IMR-90 (cell line): ENCODE results near the gene NDST1. TPM values are rescaled to one million over a fixed set of nuclear protein-coding genes. Genes with fewer than 3 reads are reported as not detected.

Source experiments
- ATAC-seq: fragments of 200-7000 bp; cut with Tn5 transposase; 2 replicates; pipeline ENCODE4 v1.9.1; 2020; ENCODE audit warnings: low read depth, mild to moderate bottlenecking, moderate library complexity
- BruUV-seq: library from RNA; stranded (reverse); fragments of 400-500 nt; replicated peaks from 2 replicates; lab custom pipeline; 2021; lab: Mats Ljungman, UMichigan
- CTCF ChIA-PET: fragments of 300-600 bp; formaldehyde crosslinking; extraction: SDS; loops from one replicate; lab custom pipeline; 2021; ENCODE audit warnings: antibody characterized with exemption; lab: Yijun Ruan, JAX
- POLR2A ChIA-PET: fragments of 300-600 bp; sonication (Branson Sonifier 250); formaldehyde crosslinking; loops from one replicate; lab custom pipeline; 2022; ENCODE audit warnings: antibody characterized with exemption; ENCODE audit not compliant: unreplicated experiment; lab: Charles Lee
- DNase-seq: peaks from one replicate; pipeline ENCODE4 v3.0.0; 2013
- H2AFZ ChIP-seq: replicated peaks from 2 replicates; pipeline ENCODE3; 2013; ENCODE audit warnings: low read length, mild to moderate bottlenecking; ENCODE audit not compliant: poor library complexity
- H2AK5ac ChIP-seq: 2 replicates; pipeline ENCODE4 v1.6.1; 2013; ENCODE audit warnings: low read depth, low read length, inconsistent platforms
- H2AK9ac ChIP-seq: replicated peaks from 2 replicates; pipeline ENCODE3; 2013; ENCODE audit warnings: mild to moderate bottlenecking, low read depth, low read length, moderate library complexity; ENCODE audit not compliant: poor library complexity
- H2BK120ac ChIP-seq: 2 replicates; pipeline ENCODE4 v1.6.1; 2013; ENCODE audit warnings: low read depth, low read length, inconsistent platforms
- H2BK15ac ChIP-seq: 3 replicates; pipeline ENCODE4 v1.6.1; 2013; ENCODE audit warnings: low read depth, low read length, inconsistent platforms
- H2BK20ac ChIP-seq: 2 replicates; pipeline ENCODE4 v1.6.1; 2013; ENCODE audit warnings: low read depth, mild to moderate bottlenecking, inconsistent platforms, low read length, moderate library complexity
- H2BK5ac ChIP-seq: 2 replicates; pipeline ENCODE4 v1.6.1; 2013; ENCODE audit warnings: mild to moderate bottlenecking, low read depth, low read length, inconsistent platforms; ENCODE audit not compliant: poor library complexity, severe bottlenecking
- H3K14ac ChIP-seq: replicated peaks from 2 replicates; pipeline ENCODE4 v1.6.1; 2013; ENCODE audit warnings: low read depth, low read length, inconsistent platforms
- H3K18ac ChIP-seq: 2 replicates; pipeline ENCODE4 v1.6.1; 2013; ENCODE audit warnings: low read depth, low read length, control low read depth
- H3K23ac ChIP-seq: 2 replicates; pipeline ENCODE4 v1.6.1; 2013; ENCODE audit warnings: low read depth, low read length, inconsistent platforms
- H3K27ac ChIP-seq: 2 replicates; pipeline ENCODE4 v1.5.1; 2013; ENCODE audit warnings: mild to moderate bottlenecking, control low read depth, low read length; ENCODE audit not compliant: insufficient read depth
- H3K27me3 ChIP-seq: 2 replicates; pipeline ENCODE4 v1.6.1; 2013; ENCODE audit warnings: low read length; ENCODE audit not compliant: control insufficient read depth, insufficient read depth
- H3K36me3 ChIP-seq: 2 replicates; pipeline ENCODE4 v1.6.1; 2013; ENCODE audit warnings: low read length, mixed read lengths; ENCODE audit not compliant: control insufficient read depth, insufficient read depth
- H3K4ac ChIP-seq: 2 replicates; pipeline ENCODE4 v1.6.1; 2013; ENCODE audit warnings: low read depth, low read length, inconsistent platforms
- H3K4me1 ChIP-seq: 2 replicates; pipeline ENCODE4 v1.6.1; 2013; ENCODE audit warnings: low read length, mixed read lengths; ENCODE audit not compliant: control insufficient read depth, insufficient read depth
- H3K4me2 ChIP-seq: 2 replicates; pipeline ENCODE4 v1.6.1; 2013; ENCODE audit warnings: low read depth, mild to moderate bottlenecking, control low read depth, low read length, moderate library complexity
- H3K4me3 ChIP-seq: 2 replicates; pipeline ENCODE4 v1.5.1; 2013; ENCODE audit warnings: low read depth, mild to moderate bottlenecking, control low read depth, low read length, moderate library complexity; ENCODE audit not compliant: insufficient read depth
- H3K56ac ChIP-seq: 2 replicates; pipeline ENCODE4 v1.6.1; 2013; ENCODE audit warnings: low read length, inconsistent platforms; ENCODE audit not compliant: insufficient read depth; ENCODE audit errors: extremely low read depth
- H3K79me1 ChIP-seq, 2 experiments: 2 replicates each; pipeline ENCODE4 v1.6.1; 2013; ENCODE audit warnings: low read length in 2 of 2, inconsistent platforms in 1 of 2, low read depth in 1 of 2
- H3K9ac ChIP-seq: 2 replicates; pipeline ENCODE4 v1.6.1; 2013; ENCODE audit warnings: low read depth, low read length, control low read depth
- H3K9me1 ChIP-seq: 2 replicates; pipeline ENCODE4 v1.6.1; 2013; ENCODE audit warnings: low read length, inconsistent platforms; ENCODE audit not compliant: insufficient read depth
- H3K9me3 ChIP-seq: 2 replicates; pipeline ENCODE4 v1.6.1; 2013; ENCODE audit warnings: low read length; ENCODE audit not compliant: control insufficient read depth, insufficient read depth
- H4K20me1 ChIP-seq: 2 replicates; pipeline ENCODE4 v1.6.1; 2013; ENCODE audit warnings: low read length, inconsistent platforms; ENCODE audit not compliant: insufficient read depth
- H4K5ac ChIP-seq: 2 replicates; pipeline ENCODE4 v1.6.1; 2013; ENCODE audit warnings: mild to moderate bottlenecking, low read depth, low read length, control low read depth
- H4K8ac ChIP-seq, 2 experiments: 2 replicates each; pipeline ENCODE4 v1.6.1; 2013; ENCODE audit warnings: low read depth in 2 of 2, low read length in 2 of 2, control low read depth in 1 of 2, inconsistent platforms in 1 of 2
- H4K91ac ChIP-seq: 2 replicates; pipeline ENCODE4 v1.6.1; 2013; ENCODE audit warnings: low read depth, low read length, inconsistent platforms; ENCODE audit not compliant: insufficient read depth
- BHLHE40 ChIP-seq: fragments of 150-350 bp; IDR thresholded peaks from 2 replicates; pipeline ENCODE4 v1.6.1; 2016; ENCODE audit warnings: mild to moderate bottlenecking, low read depth, low read length
- CEBPB ChIP-seq: IDR thresholded peaks from 2 replicates; pipeline ENCODE4 v1.6.1; 2012; ENCODE audit warnings: low read depth, low read length, improper control_type of control experiment
- CHD1 ChIP-seq: IDR thresholded peaks from 2 replicates; pipeline ENCODE4 v1.6.1; 2012; ENCODE audit warnings: low read depth, low read length, improper control_type of control experiment
- FOS ChIP-seq: fragments of 150-350 bp; IDR thresholded peaks from 2 replicates; pipeline ENCODE4 v1.6.1; 2016; ENCODE audit warnings: low read depth, low read length
- MAFK ChIP-seq: IDR thresholded peaks from 2 replicates; pipeline ENCODE4 v1.6.1; 2012; ENCODE audit warnings: low read depth, low read length, improper control_type of control experiment
- MAZ ChIP-seq: IDR thresholded peaks from 2 replicates; pipeline ENCODE4 v1.6.1; 2012; ENCODE audit warnings: low read depth, mild to moderate bottlenecking, low read length, improper control_type of control experiment, moderate library complexity, borderline replicate concordance
- MXI1 ChIP-seq: IDR thresholded peaks from 2 replicates; pipeline ENCODE4 v1.6.1; 2012; ENCODE audit warnings: low read depth, mild to moderate bottlenecking, low read length, moderate library complexity, borderline replicate concordance
- NFE2L2 ChIP-seq: fragments of 150-350 bp; IDR thresholded peaks from 2 replicates; pipeline ENCODE4 v1.6.1; 2016; ENCODE audit warnings: low read depth, mild to moderate bottlenecking, low read length
- POLR2A ChIP-seq: IDR thresholded peaks from 2 replicates; pipeline ENCODE4 v1.6.1; 2012; ENCODE audit warnings: mild to moderate bottlenecking, low read depth, low read length
- RAD21 ChIP-seq: IDR thresholded peaks from 2 replicates; pipeline ENCODE4 v1.6.1; 2012; ENCODE audit warnings: low read length, improper control_type of control experiment
- RCOR1 ChIP-seq: IDR thresholded peaks from 2 replicates; pipeline ENCODE4 v1.6.1; 2012; ENCODE audit warnings: mild to moderate bottlenecking, low read length, improper control_type of control experiment; ENCODE audit not compliant: insufficient replicate concordance
- RFX5 ChIP-seq: IDR thresholded peaks from 2 replicates; pipeline ENCODE4 v1.8.0; 2012; ENCODE audit warnings: low read depth, mild to moderate bottlenecking, low read length, moderate library complexity
- SMC3 ChIP-seq: fragments of 150-350 bp; IDR thresholded peaks from 2 replicates; pipeline ENCODE4 v1.6.1; 2016; ENCODE audit warnings: low read depth, mild to moderate bottlenecking, antibody characterized with exemption, low read length, moderate library complexity
- WGBS, 2 experiments: methylation state at CpG; one replicate each; pipeline versions ENCODE4 v1.1.5 to v1.1.7; 2013; ENCODE audit warnings: missing lambda C conversion rate in 2 of 2; ENCODE audit not compliant: insufficient read length in 1 of 2; ENCODE audit errors: extremely low coverage in 2 of 2; 5-methylcytosine and 5-hydroxymethylcytosine counted together
- dilution Hi-C: fragments of 300-500 bp; cut with HindIII; formaldehyde crosslinking; loops from one replicate; pipeline ENCODE4 v1.14.3; 2018; ENCODE audit warnings: low sequenced_read_pairs; ENCODE audit not compliant: unreplicated experiment
- in situ Hi-C: fragments of 300-500 bp; cut with MboI; formaldehyde crosslinking; loops from 3 replicates; pipeline ENCODE4 v1.14.3; 2019; ENCODE audit warnings: low sequenced_read_pairs, inconsistent platforms, mixed read lengths
- intact Hi-C: fragments of 100-400 bp; cut with micrococcal nuclease; formaldehyde crosslinking; loops from 2 replicates; pipeline ENCODE4 v1.10.0; 2022
- polyA plus RNA-seq, 3 experiments: library from polyadenylated mRNA; depleted of rRNA; stranded (reverse); fragments of >200 nt; gene quantifications; 2 replicates each; pipeline ENCODE4 v1.2.3, GENCODE V29; 2012; ENCODE audit warnings: low replicate concordance in 1 of 3
- total RNA-seq: library from RNA; depleted of rRNA; stranded (reverse); fragments of >200 nt; gene quantifications from 2 replicates; pipeline ENCODE4 v1.2.3, GENCODE V29; 2012
- TF ChIP-seq, protein P1 (sequence below): conservative IDR thresholded peaks from 2 replicates; pipeline ENCODE4 v1.5.1; 2012; ENCODE audit warnings: mild to moderate bottlenecking, low read depth, low read length, improper control_type of control experiment
- TF ChIP-seq, protein P2 (sequence below): fragments of 150-350 bp; IDR thresholded peaks from 2 replicates; pipeline ENCODE4 v1.6.1; 2017; ENCODE audit warnings: mild to moderate bottlenecking, antibody characterized with exemption, low read length, low read depth
- TF ChIP-seq, protein P3 (sequence below): fragments of 150-350 bp; IDR thresholded peaks from 2 replicates; pipeline ENCODE4 v1.6.1; 2016; ENCODE audit warnings: low read depth, mild to moderate bottlenecking, low read length, moderate library complexity, borderline replicate concordance

The NDST1 gene
- total and polyA plus RNA-seq, 2 of the 4 experiments (the other 2 are of a cell fraction), result 30.5 to 80.4 TPM

DNA sequence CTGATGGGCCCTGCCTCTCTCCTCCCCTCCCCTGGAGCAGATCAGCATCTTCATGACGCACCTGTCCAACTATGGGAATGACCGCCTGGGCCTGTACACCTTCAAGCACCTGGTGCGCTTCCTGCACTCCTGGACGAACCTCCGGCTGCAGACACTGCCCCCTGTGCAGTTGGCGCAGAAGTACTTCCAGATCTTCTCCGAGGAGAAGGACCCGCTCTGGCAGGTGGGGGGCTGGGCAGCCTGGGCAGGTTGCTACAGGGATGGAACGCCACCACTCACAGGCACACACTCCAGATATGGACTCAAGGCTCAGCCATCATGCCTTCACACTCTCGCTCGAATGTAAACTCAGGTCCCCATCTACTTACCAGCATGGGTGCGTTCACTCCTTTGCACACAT is 32.1 kb downstream of the NDST1 start:
- POLR2A ChIA-PET, result no interaction called here
- Histone ChIP-seq H3K23ac (no peak overlapping the region), H4K91ac (peak overlapping the region; percentile 6; the same call in 1 of the 2 replicates), H3K14ac (no peak overlapping the region), H3K18ac (peak overlapping the region; percentile 42; the same call in 1 of the 2 replicates), H2BK15ac (no peak overlapping the region), H3K27ac (peak overlapping the region; percentile 62; the same call in 1 of the 2 replicates), H2AFZ (peak overlapping the region; percentile 63), H3K27me3 (no peaks in the 10 kb centered on the region), H3K4me2 (no peak overlapping the region), H4K5ac (no peak overlapping the region), H3K79me1 (peaks cover 50 to 81% of the 10 kb centered on the region in 2 experiments), H4K8ac (peak overlapping the region; percentile 13 to 43; a peak in 1 of 4 replicates), H3K36me3 (peaks cover 67% of the 10 kb centered on the region), H3K9me3 (no peaks in the 10 kb centered on the region), H4K20me1 (peaks cover 26% of the 10 kb centered on the region), H3K4ac (peak overlapping the region; percentile 62; the same call in 1 of the 2 replicates), H3K56ac (no peak overlapping the region), H2BK120ac (no peak overlapping the region), H2BK20ac (no peak overlapping the region), H2BK5ac (peak overlapping the region; percentile 79), H3K4me3 (no peak overlapping the region), H3K4me1 (peaks cover 35% of the 10 kb centered on the region), H3K9ac (no peak overlapping the region), H2AK9ac (peak overlapping the region; percentile 46), H2AK5ac (peak overlapping the region; percentile 30), H3K9me1 (peaks cover 34% of the 10 kb centered on the region)
- 97% methylated on average over 4 of the region's 12 CpGs; no CpG with 5 or more reads in 1 of the 2 experiments for WGBS, 2 experiments
- no peak for TF ChIP-seq MXI1
- no peak for TF ChIP-seq CEBPB
- TF ChIP-seq CHD1, result no peak
- no peak for TF ChIP-seq RFX5
- TF ChIP-seq, protein P1, sequence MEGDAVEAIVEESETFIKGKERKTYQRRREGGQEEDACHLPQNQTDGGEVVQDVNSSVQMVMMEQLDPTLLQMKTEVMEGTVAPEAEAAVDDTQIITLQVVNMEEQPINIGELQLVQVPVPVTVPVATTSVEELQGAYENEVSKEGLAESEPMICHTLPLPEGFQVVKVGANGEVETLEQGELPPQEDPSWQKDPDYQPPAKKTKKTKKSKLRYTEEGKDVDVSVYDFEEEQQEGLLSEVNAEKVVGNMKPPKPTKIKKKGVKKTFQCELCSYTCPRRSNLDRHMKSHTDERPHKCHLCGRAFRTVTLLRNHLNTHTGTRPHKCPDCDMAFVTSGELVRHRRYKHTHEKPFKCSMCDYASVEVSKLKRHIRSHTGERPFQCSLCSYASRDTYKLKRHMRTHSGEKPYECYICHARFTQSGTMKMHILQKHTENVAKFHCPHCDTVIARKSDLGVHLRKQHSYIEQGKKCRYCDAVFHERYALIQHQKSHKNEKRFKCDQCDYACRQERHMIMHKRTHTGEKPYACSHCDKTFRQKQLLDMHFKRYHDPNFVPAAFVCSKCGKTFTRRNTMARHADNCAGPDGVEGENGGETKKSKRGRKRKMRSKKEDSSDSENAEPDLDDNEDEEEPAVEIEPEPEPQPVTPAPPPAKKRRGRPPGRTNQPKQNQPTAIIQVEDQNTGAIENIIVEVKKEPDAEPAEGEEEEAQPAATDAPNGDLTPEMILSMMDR, result no peak
- TF ChIP-seq BHLHE40, result no peak
- TF ChIP-seq, protein P2, sequence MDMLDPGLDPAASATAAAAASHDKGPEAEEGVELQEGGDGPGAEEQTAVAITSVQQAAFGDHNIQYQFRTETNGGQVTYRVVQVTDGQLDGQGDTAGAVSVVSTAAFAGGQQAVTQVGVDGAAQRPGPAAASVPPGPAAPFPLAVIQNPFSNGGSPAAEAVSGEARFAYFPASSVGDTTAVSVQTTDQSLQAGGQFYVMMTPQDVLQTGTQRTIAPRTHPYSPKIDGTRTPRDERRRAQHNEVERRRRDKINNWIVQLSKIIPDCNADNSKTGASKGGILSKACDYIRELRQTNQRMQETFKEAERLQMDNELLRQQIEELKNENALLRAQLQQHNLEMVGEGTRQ, result no peak
- TF ChIP-seq MAZ, result no peak
- TF ChIP-seq, protein P3, sequence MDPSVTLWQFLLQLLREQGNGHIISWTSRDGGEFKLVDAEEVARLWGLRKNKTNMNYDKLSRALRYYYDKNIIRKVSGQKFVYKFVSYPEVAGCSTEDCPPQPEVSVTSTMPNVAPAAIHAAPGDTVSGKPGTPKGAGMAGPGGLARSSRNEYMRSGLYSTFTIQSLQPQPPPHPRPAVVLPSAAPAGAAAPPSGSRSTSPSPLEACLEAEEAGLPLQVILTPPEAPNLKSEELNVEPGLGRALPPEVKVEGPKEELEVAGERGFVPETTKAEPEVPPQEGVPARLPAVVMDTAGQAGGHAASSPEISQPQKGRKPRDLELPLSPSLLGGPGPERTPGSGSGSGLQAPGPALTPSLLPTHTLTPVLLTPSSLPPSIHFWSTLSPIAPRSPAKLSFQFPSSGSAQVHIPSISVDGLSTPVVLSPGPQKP, result no peak
- no peak for TF ChIP-seq MAFK
- TF ChIP-seq RAD21, result no peak
- TF ChIP-seq NFE2L2, result no peak
- no peak for TF ChIP-seq POLR2A
- no peak for TF ChIP-seq SMC3
- TF ChIP-seq RCOR1, result no peak
- no peak for TF ChIP-seq FOS
- intact Hi-C loops (no loop called here), dilution Hi-C loops (no loop called here), in situ Hi-C loops (no loop called here)
- ATAC-seq (no peak), DNase-seq (no peak)
- BruUV-seq, result no TSS peak
- CTCF ChIA-PET, result interaction anchor here (0.9 kb wide), 1 partner anchor 82 kb away, joined by 3 read pairs; no protein-coding TSS in a partner anchor
